Measurements from ENCODE around the gene HNRNPA0.

- TF ChIP-seq MXI1 (IDR thresholded peaks at IDR 0.05; ENCODE audit: low read depth, low read length) (no peak), YY1 (IDR thresholded peaks at IDR 0.05; ENCODE audit: low read depth) (no peak), FOXM1 (IDR thresholded peaks at IDR 0.05; ENCODE audit: low read depth) (no peak), CTCF (IDR thresholded peaks at IDR 0.05) (no peak), TEAD4 (IDR thresholded peaks at IDR 0.05; ENCODE audit: borderline replicate concordance, insufficient read depth) (no peak), IRF3 (IDR thresholded peaks at IDR 0.05; ENCODE audit: low read depth, low read length) (no peak), USF2 (IDR thresholded peaks at IDR 0.05; ENCODE audit: borderline replicate concordance, low read depth, low read length) (no peak)
- TF ChIP-seq, protein P1, sequence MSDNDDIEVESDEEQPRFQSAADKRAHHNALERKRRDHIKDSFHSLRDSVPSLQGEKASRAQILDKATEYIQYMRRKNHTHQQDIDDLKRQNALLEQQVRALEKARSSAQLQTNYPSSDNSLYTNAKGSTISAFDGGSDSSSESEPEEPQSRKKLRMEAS (IDR thresholded peaks at IDR 0.05; ENCODE audit: low read depth), result no peak
- TF ChIP-seq, protein P2, sequence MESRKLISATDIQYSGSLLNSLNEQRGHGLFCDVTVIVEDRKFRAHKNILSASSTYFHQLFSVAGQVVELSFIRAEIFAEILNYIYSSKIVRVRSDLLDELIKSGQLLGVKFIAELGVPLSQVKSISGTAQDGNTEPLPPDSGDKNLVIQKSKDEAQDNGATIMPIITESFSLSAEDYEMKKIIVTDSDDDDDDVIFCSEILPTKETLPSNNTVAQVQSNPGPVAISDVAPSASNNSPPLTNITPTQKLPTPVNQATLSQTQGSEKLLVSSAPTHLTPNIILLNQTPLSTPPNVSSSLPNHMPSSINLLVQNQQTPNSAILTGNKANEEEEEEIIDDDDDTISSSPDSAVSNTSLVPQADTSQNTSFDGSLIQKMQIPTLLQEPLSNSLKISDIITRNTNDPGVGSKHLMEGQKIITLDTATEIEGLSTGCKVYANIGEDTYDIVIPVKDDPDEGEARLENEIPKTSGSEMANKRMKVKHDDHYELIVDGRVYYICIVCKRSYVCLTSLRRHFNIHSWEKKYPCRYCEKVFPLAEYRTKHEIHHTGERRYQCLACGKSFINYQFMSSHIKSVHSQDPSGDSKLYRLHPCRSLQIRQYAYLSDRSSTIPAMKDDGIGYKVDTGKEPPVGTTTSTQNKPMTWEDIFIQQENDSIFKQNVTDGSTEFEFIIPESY (IDR thresholded peaks at IDR 0.05; ENCODE audit: borderline replicate concordance, low read depth), result no peak
Measured at GRCh38 chr5:137714494-137714893, 39.7 kb downstream of the HNRNPA0 start.

All from SK-N-SH (cell line).